Panc1 (cell line): Measurements from ENCODE around the gene ZFAND6. TPM values are rescaled to one million over a fixed set of nuclear protein-coding genes. Genes with fewer than 3 reads are reported as not detected.

Source experiments
- ATAC-seq: fragments of 200-7000 bp; cut with Tn5 transposase; 2 replicates; pipeline ENCODE4 v1.9.1; 2020; ENCODE audit warnings: mild to moderate bottlenecking, moderate library complexity
- BruUV-seq: library from RNA; stranded (reverse); fragments of 400-500 nt; replicated peaks from 2 replicates; lab custom pipeline; 2021; lab: Mats Ljungman, UMichigan
- CTCF ChIA-PET: fragments of 300-600 bp; sonication (Branson Sonifier 250); formaldehyde crosslinking; loops from one replicate; lab custom pipeline; 2022; ENCODE audit warnings: antibody characterized with exemption; lab: Charles Lee
- POLR2A ChIA-PET: fragments of 300-600 bp; sonication (Branson Sonifier 250); formaldehyde crosslinking; loops from one replicate; lab custom pipeline; 2022; ENCODE audit warnings: antibody characterized with exemption; lab: Charles Lee
- DNase-seq: peaks from one replicate; pipeline ENCODE4 v3.0.0-alpha.2; 2010; ENCODE audit warnings: low read depth, low spot score
- H3K27ac ChIP-seq: 2 replicates; pipeline ENCODE4 v1.5.1; 2011; ENCODE audit warnings: mild to moderate bottlenecking, low read length, inconsistent platforms
- H3K27me3 ChIP-seq: fragments of 200-500 bp; sonication (Bioruptor generic); 2 replicates; pipeline ENCODE4 v1.6.0; 2014; ENCODE audit warnings: low read length, inconsistent platforms; ENCODE audit not compliant: control insufficient read depth, insufficient read depth
- H3K36me3 ChIP-seq: fragments of 200-500 bp; sonication (Bioruptor generic); 2 replicates; pipeline ENCODE4 v1.5.1; 2014; ENCODE audit warnings: inconsistent platforms, mild to moderate bottlenecking, low read length, moderate library complexity; ENCODE audit not compliant: control insufficient read depth, insufficient read depth
- H3K4me1 ChIP-seq: 2 replicates; pipeline ENCODE4 v1.5.1; 2011; ENCODE audit warnings: inconsistent platforms, mild to moderate bottlenecking, low read length, moderate library complexity; ENCODE audit not compliant: control insufficient read depth, insufficient read depth
- H3K4me3 ChIP-seq, 2 experiments: 2 replicates each; pipeline ENCODE4 v1.5.1; 2011 to 2012; ENCODE audit warnings: low read depth in 2 of 2, low read length in 2 of 2, mild to moderate bottlenecking in 2 of 2, inconsistent platforms in 1 of 2, moderate library complexity in 1 of 2
- H3K9me3 ChIP-seq: fragments of 200-500 bp; sonication (Bioruptor generic); 2 replicates; pipeline ENCODE4 v1.5.1; 2014; ENCODE audit warnings: low read depth, mild to moderate bottlenecking, inconsistent platforms, low read length, moderate library complexity; ENCODE audit not compliant: control insufficient read depth, insufficient read depth
- CTCF ChIP-seq: fragments of 450-650 bp; IDR thresholded peaks from 2 replicates; pipeline ENCODE4 v1.5.1; 2017; ENCODE audit warnings: mild to moderate bottlenecking
- POLR2AphosphoS5 ChIP-seq: IDR thresholded peaks from 2 replicates; pipeline ENCODE4 v1.6.1; 2012; ENCODE audit warnings: mild to moderate bottlenecking, low read depth, low read length, moderate library complexity
- REST ChIP-seq, 2 experiments: IDR thresholded peaks; 2 replicates each; pipeline ENCODE4 v1.6.1; 2011 to 2012; ENCODE audit warnings: low read depth in 2 of 2, control low read depth in 1 of 2, low read length in 1 of 2, mild to moderate bottlenecking in 1 of 2, moderate library complexity in 1 of 2; ENCODE audit not compliant: insufficient read depth in 1 of 2
- SIN3A ChIP-seq: IDR thresholded peaks from 2 replicates; pipeline ENCODE4 v1.6.1; 2012; ENCODE audit warnings: low read depth, mild to moderate bottlenecking, low read length, moderate library complexity, borderline replicate concordance; ENCODE audit not compliant: insufficient read depth
- TCF7L2 ChIP-seq: IDR thresholded peaks from 2 replicates; pipeline ENCODE4 v1.6.1; 2011; ENCODE audit warnings: mild to moderate bottlenecking, low read depth, low read length, inconsistent platforms
- in situ Hi-C: cut with HindIII; loops from 2 replicates; pipeline ENCODE4 v1.10.0; 2016; ENCODE audit warnings: low sequenced_read_pairs, low pct_unique_long_range_greater_than_20kb
- intact Hi-C: fragments of 100-400 bp; cut with micrococcal nuclease; formaldehyde crosslinking; loops from one replicate; pipeline ENCODE4 v1.10.0; 2022; ENCODE audit not compliant: unreplicated experiment
- total RNA-seq: library from RNA; stranded (reverse); gene quantifications from one replicate; pipeline ENCODE4 v1.2.1, GENCODE V29; 2021; ENCODE audit not compliant: unreplicated experiment

The ZFAND6 gene
- total RNA-seq, 1 experiment from 2014 or later: 73.0 TPM

- in situ Hi-C loops (no loop called here), intact Hi-C loops (no loop called here)
- POLR2A ChIA-PET: no interaction called here
- Histone ChIP-seq H3K4me1 (peaks cover 10% of the 10 kb centered on the region), H3K36me3 (no peaks in the 10 kb centered on the region; the same call in none of the 2 replicates), H3K27me3 (no peaks in the 10 kb centered on the region), H3K4me3 (no peak overlapping the region), H3K9me3 (no peaks in the 10 kb centered on the region), H3K27ac (no peak overlapping the region)
- no TSS peak for BruUV-seq
- ATAC-seq (no peak), DNase-seq (no peak)
- TF ChIP-seq REST (IDR thresholded peaks at IDR 0.05; ENCODE audit: insufficient read depth in 1 of 2, low read depth in 2 of 2, low read length in 1 of 2) (no peak), TCF7L2 (no peak), POLR2AphosphoS5 (no peak)
- CTCF ChIA-PET: no interaction called here
Measured at GRCh38 chr15:80180986-80181385, 121.5 kb downstream of the ZFAND6 start.

GRCh38 chr15:80182611-80183261 is 123.3 kb downstream of the ZFAND6 start:
- peaks cover 2% of the 10 kb centered on the region for H3K36me3 ChIP-seq

More at GRCh38 chr15:80182611-80183261, 123.3 kb downstream of the ZFAND6 start:
- DNase-seq (no peak), ATAC-seq (no peak)
- intact Hi-C loops (no loop called here), in situ Hi-C loops (no loop called here)
- BruUV-seq: no TSS peak
- H3K4me3 ChIP-seq: no peak overlapping the region
- peaks cover 10% of the 10 kb centered on the region for H3K4me1 ChIP-seq
- no peak overlapping the region for H3K27ac ChIP-seq
- ChIA-PET CTCF (no interaction called here), POLR2A (no interaction called here)
- no peak for TF ChIP-seq TCF7L2
- no peak for TF ChIP-seq POLR2AphosphoS5
- TF ChIP-seq CTCF: no peak
- TF ChIP-seq REST (IDR thresholded peaks at IDR 0.05; ENCODE audit: insufficient read depth in 1 of 2, low read depth in 2 of 2, low read length in 1 of 2): no peak
- TF ChIP-seq SIN3A: no peak
- no peaks in the 10 kb centered on the region for H3K9me3 ChIP-seq
- H3K27me3 ChIP-seq: no peaks in the 10 kb centered on the region
